ENCODE data around the gene PCDHB16.

PCDHB16 gene

DNA sequence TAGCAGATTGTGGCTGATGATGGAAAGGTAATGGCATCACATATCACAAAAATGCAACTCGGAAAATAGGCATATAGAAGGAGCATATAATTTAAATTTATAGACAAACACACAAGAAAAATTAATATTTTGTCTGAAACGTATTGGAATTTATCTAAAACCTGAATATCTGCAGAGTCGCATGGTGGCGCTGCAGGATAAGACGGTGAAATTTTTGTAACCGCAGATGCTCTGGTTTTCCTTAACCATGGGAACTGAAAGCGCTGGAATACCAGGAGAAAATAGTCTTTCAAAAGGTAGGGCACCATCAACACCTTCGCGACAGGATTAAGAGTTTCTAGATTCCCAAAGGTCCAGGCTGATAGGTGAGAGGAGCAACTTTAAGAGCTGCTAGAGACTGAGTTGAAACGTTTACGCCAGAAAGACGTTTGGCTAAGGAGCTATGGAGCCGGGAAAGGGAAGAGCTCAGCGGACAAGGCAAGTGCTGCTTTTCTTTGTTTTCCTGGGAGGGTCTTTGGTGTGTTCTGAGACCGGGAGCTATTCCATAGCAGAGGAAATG lies 52.0 kb downstream of the PCDHB16 start:
- no peak for DNase-seq
